ENCODE measurements around the gene NCOA7.

DNA sequence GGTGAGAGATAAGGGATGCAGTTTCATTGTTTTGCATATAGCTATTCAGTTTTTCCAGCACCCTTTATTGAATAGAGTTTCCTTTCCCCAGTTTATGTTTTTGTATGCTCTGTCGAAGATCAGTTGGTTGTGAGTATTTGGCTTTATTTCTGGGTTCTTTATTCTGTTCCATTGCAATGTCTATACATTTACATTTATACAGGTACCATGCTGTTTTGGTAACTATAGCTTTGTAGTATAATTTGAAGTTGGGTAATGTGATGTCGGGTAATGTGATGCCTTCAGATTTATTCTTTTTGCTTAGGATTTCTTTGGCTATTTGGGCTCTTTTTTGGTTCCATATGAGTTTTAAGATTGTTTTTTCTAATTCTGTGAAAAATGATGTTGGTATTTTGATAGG, 61.8 kb downstream of the NCOA7 start:
- TF ChIP-seq, protein P1, sequence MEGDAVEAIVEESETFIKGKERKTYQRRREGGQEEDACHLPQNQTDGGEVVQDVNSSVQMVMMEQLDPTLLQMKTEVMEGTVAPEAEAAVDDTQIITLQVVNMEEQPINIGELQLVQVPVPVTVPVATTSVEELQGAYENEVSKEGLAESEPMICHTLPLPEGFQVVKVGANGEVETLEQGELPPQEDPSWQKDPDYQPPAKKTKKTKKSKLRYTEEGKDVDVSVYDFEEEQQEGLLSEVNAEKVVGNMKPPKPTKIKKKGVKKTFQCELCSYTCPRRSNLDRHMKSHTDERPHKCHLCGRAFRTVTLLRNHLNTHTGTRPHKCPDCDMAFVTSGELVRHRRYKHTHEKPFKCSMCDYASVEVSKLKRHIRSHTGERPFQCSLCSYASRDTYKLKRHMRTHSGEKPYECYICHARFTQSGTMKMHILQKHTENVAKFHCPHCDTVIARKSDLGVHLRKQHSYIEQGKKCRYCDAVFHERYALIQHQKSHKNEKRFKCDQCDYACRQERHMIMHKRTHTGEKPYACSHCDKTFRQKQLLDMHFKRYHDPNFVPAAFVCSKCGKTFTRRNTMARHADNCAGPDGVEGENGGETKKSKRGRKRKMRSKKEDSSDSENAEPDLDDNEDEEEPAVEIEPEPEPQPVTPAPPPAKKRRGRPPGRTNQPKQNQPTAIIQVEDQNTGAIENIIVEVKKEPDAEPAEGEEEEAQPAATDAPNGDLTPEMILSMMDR (IDR thresholded peaks at IDR 0.05) = no peak
- TF ChIP-seq, protein P2, sequence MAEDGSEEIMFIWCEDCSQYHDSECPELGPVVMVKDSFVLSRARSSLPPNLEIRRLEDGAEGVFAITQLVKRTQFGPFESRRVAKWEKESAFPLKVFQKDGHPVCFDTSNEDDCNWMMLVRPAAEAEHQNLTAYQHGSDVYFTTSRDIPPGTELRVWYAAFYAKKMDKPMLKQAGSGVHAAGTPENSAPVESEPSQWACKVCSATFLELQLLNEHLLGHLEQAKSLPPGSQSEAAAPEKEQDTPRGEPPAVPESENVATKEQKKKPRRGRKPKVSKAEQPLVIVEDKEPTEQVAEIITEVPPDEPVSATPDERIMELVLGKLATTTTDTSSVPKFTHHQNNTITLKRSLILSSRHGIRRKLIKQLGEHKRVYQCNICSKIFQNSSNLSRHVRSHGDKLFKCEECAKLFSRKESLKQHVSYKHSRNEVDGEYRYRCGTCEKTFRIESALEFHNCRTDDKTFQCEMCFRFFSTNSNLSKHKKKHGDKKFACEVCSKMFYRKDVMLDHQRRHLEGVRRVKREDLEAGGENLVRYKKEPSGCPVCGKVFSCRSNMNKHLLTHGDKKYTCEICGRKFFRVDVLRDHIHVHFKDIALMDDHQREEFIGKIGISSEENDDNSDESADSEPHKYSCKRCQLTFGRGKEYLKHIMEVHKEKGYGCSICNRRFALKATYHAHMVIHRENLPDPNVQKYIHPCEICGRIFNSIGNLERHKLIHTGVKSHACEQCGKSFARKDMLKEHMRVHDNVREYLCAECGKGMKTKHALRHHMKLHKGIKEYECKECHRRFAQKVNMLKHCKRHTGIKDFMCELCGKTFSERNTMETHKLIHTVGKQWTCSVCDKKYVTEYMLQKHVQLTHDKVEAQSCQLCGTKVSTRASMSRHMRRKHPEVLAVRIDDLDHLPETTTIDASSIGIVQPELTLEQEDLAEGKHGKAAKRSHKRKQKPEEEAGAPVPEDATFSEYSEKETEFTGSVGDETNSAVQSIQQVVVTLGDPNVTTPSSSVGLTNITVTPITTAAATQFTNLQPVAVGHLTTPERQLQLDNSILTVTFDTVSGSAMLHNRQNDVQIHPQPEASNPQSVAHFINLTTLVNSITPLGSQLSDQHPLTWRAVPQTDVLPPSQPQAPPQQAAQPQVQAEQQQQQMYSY (CRISPR knock-in tag; IDR thresholded peaks at IDR 0.05) = no peak
- TF ChIP-seq CREB1 (CRISPR knock-in tag; IDR thresholded peaks at IDR 0.05) (no peak), SP1 (CRISPR knock-in tag; conservative IDR thresholded peaks at IDR 0.05) (no peak), CBFB (CRISPR knock-in tag; IDR thresholded peaks at IDR 0.05; ENCODE audit: low read depth) (no peak), IRF2 (CRISPR knock-in tag; IDR thresholded peaks at IDR 0.05; ENCODE audit: borderline replicate concordance, low read depth) (no peak), ELF4 (CRISPR knock-in tag; IDR thresholded peaks at IDR 0.05; ENCODE audit: low read depth) (no peak), JUN (CRISPR knock-in tag; IDR thresholded peaks at IDR 0.05) (no peak)
- TF ChIP-seq, protein P3, sequence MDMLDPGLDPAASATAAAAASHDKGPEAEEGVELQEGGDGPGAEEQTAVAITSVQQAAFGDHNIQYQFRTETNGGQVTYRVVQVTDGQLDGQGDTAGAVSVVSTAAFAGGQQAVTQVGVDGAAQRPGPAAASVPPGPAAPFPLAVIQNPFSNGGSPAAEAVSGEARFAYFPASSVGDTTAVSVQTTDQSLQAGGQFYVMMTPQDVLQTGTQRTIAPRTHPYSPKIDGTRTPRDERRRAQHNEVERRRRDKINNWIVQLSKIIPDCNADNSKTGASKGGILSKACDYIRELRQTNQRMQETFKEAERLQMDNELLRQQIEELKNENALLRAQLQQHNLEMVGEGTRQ (CRISPR knock-in tag; IDR thresholded peaks at IDR 0.05) = no peak
- TF ChIP-seq, protein P4, sequence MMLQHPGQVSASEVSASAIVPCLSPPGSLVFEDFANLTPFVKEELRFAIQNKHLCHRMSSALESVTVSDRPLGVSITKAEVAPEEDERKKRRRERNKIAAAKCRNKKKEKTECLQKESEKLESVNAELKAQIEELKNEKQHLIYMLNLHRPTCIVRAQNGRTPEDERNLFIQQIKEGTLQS (CRISPR knock-in tag; conservative IDR thresholded peaks at IDR 0.05) = no peak
